ENCODE measurements around the gene LINC01488.

The LINC01488 gene

DNA sequence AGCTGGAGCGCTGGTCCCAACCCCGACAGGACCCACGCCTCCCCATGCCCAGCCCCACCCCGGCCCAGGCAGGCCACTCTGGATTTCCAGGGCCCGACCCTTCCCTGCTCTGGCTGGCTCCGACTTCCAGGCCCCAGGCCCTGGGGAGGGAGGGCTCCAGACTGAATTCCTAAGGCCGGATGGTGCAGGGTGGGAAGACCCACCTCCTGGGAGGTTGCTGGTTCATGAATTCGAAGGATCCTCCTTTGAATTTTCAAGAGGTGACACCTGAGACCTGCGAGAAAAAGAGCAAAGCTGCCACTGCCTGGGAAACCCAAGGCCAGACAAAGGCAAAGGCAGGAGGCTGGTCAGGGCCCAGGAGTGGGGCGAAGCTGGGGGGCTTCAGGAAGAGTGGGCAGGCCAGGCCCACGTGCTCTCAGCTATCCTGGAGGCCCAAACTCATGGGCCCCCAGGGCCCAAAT, 47.0 kb upstream of the LINC01488 start:
- Histone ChIP-seq H3K4me3 (ENCODE audit: low read length) (no peak overlapping the region), H3K4me2 (ENCODE audit: low read length) (no peak overlapping the region), H3K27ac (ENCODE audit: low read depth, low read length) (no peak overlapping the region), H3K9me2 (replicated peaks; ENCODE audit: control insufficient read depth, low read length) (no peaks in the 10 kb centered on the region), H3K9me3 (ENCODE audit: control insufficient read depth, insufficient read depth, low read length) (no peaks in the 10 kb centered on the region), H4K20me1 (ENCODE audit: control insufficient read depth, insufficient read depth, low read depth, low read length) (no peaks in the 10 kb centered on the region), H3K4me1 (ENCODE audit: control insufficient read depth, low read length) (no peaks in the 10 kb centered on the region), H3K79me2 (ENCODE audit: control insufficient read depth, low read length) (no peaks in the 10 kb centered on the region), H3F3A (ENCODE audit: control insufficient read depth, insufficient read depth) (no peaks in the 10 kb centered on the region), H3K27me3 (ENCODE audit: control insufficient read depth, low read length) (no peaks in the 10 kb centered on the region), H3K36me3 (ENCODE audit: control insufficient read depth, low read length) (no peaks in the 10 kb centered on the region)
- TF ChIP-seq EZH2phosphoT487 (IDR thresholded peaks at IDR 0.05; ENCODE audit: borderline replicate concordance, low read length): no peak
- TF ChIP-seq, protein P1, sequence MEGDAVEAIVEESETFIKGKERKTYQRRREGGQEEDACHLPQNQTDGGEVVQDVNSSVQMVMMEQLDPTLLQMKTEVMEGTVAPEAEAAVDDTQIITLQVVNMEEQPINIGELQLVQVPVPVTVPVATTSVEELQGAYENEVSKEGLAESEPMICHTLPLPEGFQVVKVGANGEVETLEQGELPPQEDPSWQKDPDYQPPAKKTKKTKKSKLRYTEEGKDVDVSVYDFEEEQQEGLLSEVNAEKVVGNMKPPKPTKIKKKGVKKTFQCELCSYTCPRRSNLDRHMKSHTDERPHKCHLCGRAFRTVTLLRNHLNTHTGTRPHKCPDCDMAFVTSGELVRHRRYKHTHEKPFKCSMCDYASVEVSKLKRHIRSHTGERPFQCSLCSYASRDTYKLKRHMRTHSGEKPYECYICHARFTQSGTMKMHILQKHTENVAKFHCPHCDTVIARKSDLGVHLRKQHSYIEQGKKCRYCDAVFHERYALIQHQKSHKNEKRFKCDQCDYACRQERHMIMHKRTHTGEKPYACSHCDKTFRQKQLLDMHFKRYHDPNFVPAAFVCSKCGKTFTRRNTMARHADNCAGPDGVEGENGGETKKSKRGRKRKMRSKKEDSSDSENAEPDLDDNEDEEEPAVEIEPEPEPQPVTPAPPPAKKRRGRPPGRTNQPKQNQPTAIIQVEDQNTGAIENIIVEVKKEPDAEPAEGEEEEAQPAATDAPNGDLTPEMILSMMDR (IDR thresholded peaks at IDR 0.05; ENCODE audit: low read depth, low read length, poor library complexity, severe bottlenecking): no peak

DNA sequence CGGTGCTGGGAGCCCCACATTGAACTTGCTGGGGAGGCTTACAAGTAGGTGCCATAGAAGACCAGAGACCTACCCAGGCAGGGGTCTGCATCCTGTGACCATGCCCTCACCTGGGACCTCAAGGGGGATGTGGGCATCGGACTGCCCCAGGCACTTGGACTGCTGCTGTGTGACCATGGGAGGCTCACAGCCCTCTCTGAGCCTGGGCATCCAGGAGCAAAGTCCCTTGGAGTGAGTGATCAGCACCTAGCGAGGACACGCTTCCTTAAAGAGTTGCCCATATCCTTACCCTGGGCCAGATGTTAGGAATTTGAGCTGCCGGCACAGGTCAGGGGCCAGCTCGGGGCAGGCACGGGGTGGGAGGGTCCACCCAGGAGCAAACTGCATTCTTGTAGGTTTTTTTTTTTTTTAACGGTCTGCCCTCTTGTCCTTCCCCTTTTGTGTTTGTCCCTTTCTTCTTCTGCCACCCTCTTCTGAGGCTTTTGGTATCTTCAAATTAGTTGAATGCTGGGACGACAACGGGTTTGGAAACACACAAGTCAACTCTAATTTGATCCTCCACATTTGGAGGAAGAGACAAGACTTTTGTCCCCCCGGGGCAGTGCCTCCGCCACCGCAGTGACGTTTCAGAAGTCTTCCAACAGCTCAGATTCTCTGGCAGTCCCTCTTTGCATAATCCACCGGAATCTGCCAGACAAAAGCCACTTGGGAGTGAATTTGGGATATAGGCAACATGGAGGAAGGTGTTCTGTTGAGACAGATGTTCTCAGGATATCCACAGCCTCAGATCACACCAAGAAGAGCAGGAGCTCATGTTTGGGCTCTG, 46.1 kb upstream of the LINC01488 start:
- Histone ChIP-seq H3K27ac (ENCODE audit: low read depth, low read length) (no peak overlapping the region), H3K4me2 (ENCODE audit: low read length) (no peak overlapping the region)

DNA sequence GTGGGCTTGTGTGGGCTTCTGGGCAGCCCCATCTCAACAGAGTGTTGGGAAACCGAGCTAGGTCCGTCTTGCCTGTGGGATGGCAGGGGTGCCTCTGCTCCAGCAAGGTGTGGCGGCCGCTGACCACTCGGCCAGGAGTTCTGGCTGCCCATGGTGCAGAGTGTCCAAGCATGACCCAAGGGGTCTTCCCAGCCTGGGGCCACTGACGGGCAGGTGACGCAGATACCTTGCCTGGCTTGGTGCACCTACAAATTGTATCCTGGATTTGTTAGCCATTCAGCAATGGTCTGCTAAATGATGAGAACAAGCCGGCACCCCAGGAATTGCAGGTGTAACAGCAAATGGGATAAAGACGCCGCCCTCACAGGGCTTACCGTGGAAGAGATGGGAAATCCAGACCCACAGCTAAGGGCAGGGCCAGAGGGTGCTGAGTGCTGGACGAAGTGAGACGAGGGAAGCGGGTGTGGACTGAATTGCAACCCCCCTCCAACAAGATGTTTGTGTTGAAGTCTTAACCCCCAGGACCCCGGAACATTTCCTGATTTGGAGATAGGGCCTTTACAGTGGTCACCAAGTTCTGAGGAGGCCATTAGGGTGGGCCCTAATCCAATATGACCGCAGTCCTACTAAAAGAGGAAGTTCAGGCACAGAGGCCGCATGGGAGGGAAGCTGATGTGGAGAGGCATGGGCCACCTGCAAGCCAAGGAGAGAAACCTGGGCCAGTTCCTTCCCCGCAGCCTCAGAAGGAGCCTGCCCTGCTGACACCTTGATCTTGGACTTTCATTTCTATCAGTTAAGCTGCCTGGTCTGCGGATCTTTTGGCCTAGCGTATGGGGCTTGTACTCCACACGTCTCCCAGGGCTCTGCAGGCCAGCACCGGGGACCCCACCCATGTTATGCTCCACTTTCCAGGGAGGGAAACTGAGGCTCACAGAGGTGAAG, 45.2 kb upstream of the LINC01488 start:
- Histone ChIP-seq H3K4me3 (ENCODE audit: low read length) (no peak overlapping the region), H3K9me3 (ENCODE audit: control insufficient read depth, insufficient read depth, low read length) (no peaks in the 10 kb centered on the region), H3K27me3 (ENCODE audit: control insufficient read depth, low read length) (no peaks in the 10 kb centered on the region), H3F3A (ENCODE audit: control insufficient read depth, insufficient read depth) (no peaks in the 10 kb centered on the region), H3K36me3 (ENCODE audit: control insufficient read depth, low read length) (no peaks in the 10 kb centered on the region), H3K4me2 (ENCODE audit: low read length) (no peak overlapping the region), H3K27ac (ENCODE audit: low read depth, low read length) (no peak overlapping the region), H3K79me2 (ENCODE audit: control insufficient read depth, low read length) (no peaks in the 10 kb centered on the region), H3K9me2 (replicated peaks; ENCODE audit: control insufficient read depth, low read length) (no peaks in the 10 kb centered on the region), H4K20me1 (ENCODE audit: control insufficient read depth, insufficient read depth, low read depth, low read length) (no peaks in the 10 kb centered on the region), H3K4me1 (ENCODE audit: control insufficient read depth, low read length) (no peaks in the 10 kb centered on the region)
- no peak for TF ChIP-seq EZH2phosphoT487 (IDR thresholded peaks at IDR 0.05; ENCODE audit: borderline replicate concordance, low read length)
- TF ChIP-seq, protein P1 (IDR thresholded peaks at IDR 0.05; ENCODE audit: low read depth, low read length, poor library complexity, severe bottlenecking): no peak

More for the DNA sequence above, 46.1 kb upstream of the LINC01488 start:
- H3K4me1 ChIP-seq (ENCODE audit: control insufficient read depth, low read length): no peaks in the 10 kb centered on the region
- no peaks in the 10 kb centered on the region for H3F3A ChIP-seq (ENCODE audit: control insufficient read depth, insufficient read depth)
- H3K9me2 ChIP-seq (replicated peaks; ENCODE audit: control insufficient read depth, low read length): no peaks in the 10 kb centered on the region
- H3K79me2 ChIP-seq (ENCODE audit: control insufficient read depth, low read length): no peaks in the 10 kb centered on the region
- H3K4me3 ChIP-seq (ENCODE audit: low read length): no peak overlapping the region
- H3K27me3 ChIP-seq (ENCODE audit: control insufficient read depth, low read length): no peaks in the 10 kb centered on the region
- no peaks in the 10 kb centered on the region for H4K20me1 ChIP-seq (ENCODE audit: control insufficient read depth, insufficient read depth, low read depth, low read length)
- TF ChIP-seq EZH2phosphoT487 (IDR thresholded peaks at IDR 0.05; ENCODE audit: borderline replicate concordance, low read length): no peak
- TF ChIP-seq, protein P1 (IDR thresholded peaks at IDR 0.05; ENCODE audit: low read depth, low read length, poor library complexity, severe bottlenecking): no peak
- no peaks in the 10 kb centered on the region for H3K9me3 ChIP-seq (ENCODE audit: control insufficient read depth, insufficient read depth, low read length)
- no peaks in the 10 kb centered on the region for H3K36me3 ChIP-seq (ENCODE audit: control insufficient read depth, low read length)

Data from DOHH2 (cell line).